Mesenchymal stem cell (in vitro differentiated cells and primary cell): ENCODE measurements around the gene YJEFN3.

ENCODE experiments used
- DNase-seq: peaks from one replicate; pipeline ENCODE4 v3.0.0-alpha.2; 2013
- H2AFZ ChIP-seq: one replicate; pipeline ENCODE4 v1.6.1; 2013; ENCODE audit warnings: low read depth, mild to moderate bottlenecking, control low read depth, inconsistent platforms, low read length, moderate library complexity
- H2AK5ac ChIP-seq: 2 replicates; pipeline ENCODE4 v1.6.1; 2013; ENCODE audit warnings: low read length, moderate library complexity, mild to moderate bottlenecking, inconsistent platforms; ENCODE audit not compliant: severe bottlenecking
- H2BK120ac ChIP-seq: one replicate; pipeline ENCODE4 v1.6.1; 2013; ENCODE audit warnings: low read depth, mild to moderate bottlenecking, inconsistent platforms, low read length, moderate library complexity
- H2BK12ac ChIP-seq, 2 experiments: one replicate each; pipeline ENCODE4 v1.6.1; 2013; ENCODE audit warnings: inconsistent platforms in 2 of 2, low read length in 2 of 2, mild to moderate bottlenecking in 2 of 2, moderate library complexity in 2 of 2, control low read depth in 1 of 2
- H2BK15ac ChIP-seq: one replicate; pipeline ENCODE4 v1.6.1; 2013; ENCODE audit warnings: mild to moderate bottlenecking, low read depth, inconsistent platforms; ENCODE audit not compliant: poor library complexity, severe bottlenecking
- H2BK5ac ChIP-seq: 2 replicates; pipeline ENCODE4 v1.6.1; 2013; ENCODE audit warnings: low read depth, mild to moderate bottlenecking, low read length, control low read depth, inconsistent platforms; ENCODE audit not compliant: poor library complexity, severe bottlenecking
- H3K14ac ChIP-seq, 2 experiments: one replicate each; pipeline ENCODE4 v1.6.1; 2013; ENCODE audit warnings: inconsistent platforms in 2 of 2, low read length in 2 of 2, control low read depth in 1 of 2, mild to moderate bottlenecking in 1 of 2, moderate library complexity in 1 of 2
- H3K18ac ChIP-seq, 2 experiments: one replicate each; pipeline ENCODE4 v1.6.1; 2013; ENCODE audit warnings: inconsistent platforms in 2 of 2, low read length in 2 of 2, control low read depth in 1 of 2, low read depth in 1 of 2, mild to moderate bottlenecking in 1 of 2
- H3K23ac ChIP-seq, 2 experiments: one replicate each; pipeline ENCODE4 v1.6.1; 2013; ENCODE audit warnings: inconsistent platforms in 2 of 2, low read length in 2 of 2, mild to moderate bottlenecking in 2 of 2, moderate library complexity in 2 of 2, control low read depth in 1 of 2
- H3K27ac ChIP-seq: 2 replicates; pipeline ENCODE4 v1.5.1; 2013; ENCODE audit warnings: mild to moderate bottlenecking, moderate library complexity, low read length, control low read depth, inconsistent platforms; ENCODE audit not compliant: poor library complexity, severe bottlenecking
- H3K27me3 ChIP-seq, 2 experiments: 2 replicates each; pipeline versions ENCODE4 v1.6.1 to v1.7.0; 2013; ENCODE audit warnings: low read length in 2 of 2, mild to moderate bottlenecking in 2 of 2, moderate library complexity in 2 of 2, control low read depth in 1 of 2, inconsistent platforms in 1 of 2; ENCODE audit not compliant: control insufficient read depth in 1 of 2, insufficient read depth in 1 of 2
- H3K36me3 ChIP-seq, 2 experiments: 2 replicates each; pipeline versions ENCODE4 v1.6.1 to v1.7.0; 2013; ENCODE audit warnings: low read length in 2 of 2, control low read depth in 1 of 2, inconsistent platforms in 1 of 2, low read depth in 1 of 2, mild to moderate bottlenecking in 1 of 2; ENCODE audit not compliant: insufficient read depth in 2 of 2, control insufficient read depth in 1 of 2
- H3K4ac ChIP-seq, 2 experiments: one replicate each; pipeline ENCODE4 v1.6.1; 2013; ENCODE audit warnings: inconsistent platforms in 2 of 2, low read length in 2 of 2, mild to moderate bottlenecking in 2 of 2, moderate library complexity in 2 of 2, control low read depth in 1 of 2, low read depth in 1 of 2
- H3K4me1 ChIP-seq: 2 replicates; pipeline ENCODE4 v1.6.1; 2013; ENCODE audit warnings: low read depth, low read length, control low read depth; ENCODE audit not compliant: control insufficient read depth, insufficient read depth
- H3K4me2 ChIP-seq: 2 replicates; pipeline ENCODE4 v1.6.1; 2013; ENCODE audit warnings: low read length, mild to moderate bottlenecking, inconsistent platforms; ENCODE audit not compliant: poor library complexity, severe bottlenecking
- H3K4me3 ChIP-seq, 2 experiments: 2 replicates each; pipeline versions ENCODE4 v1.5.1 to v1.7.0; 2013; ENCODE audit warnings: low read length in 2 of 2, mild to moderate bottlenecking in 2 of 2, control low read depth in 1 of 2, low read depth in 1 of 2; ENCODE audit not compliant: insufficient read depth in 1 of 2
- H3K79me1 ChIP-seq: replicated peaks from 2 replicates; pipeline ENCODE4 v1.6.1; 2013; ENCODE audit warnings: mild to moderate bottlenecking, control low read depth, low read length, inconsistent platforms; ENCODE audit not compliant: poor library complexity, severe bottlenecking
- H3K9ac ChIP-seq: 2 replicates; pipeline ENCODE4 v1.7.0; 2013; ENCODE audit warnings: mild to moderate bottlenecking, low read length, moderate library complexity
- H3K9me3 ChIP-seq: 2 replicates; pipeline ENCODE4 v1.7.0; 2013; ENCODE audit warnings: mild to moderate bottlenecking, low read length; ENCODE audit not compliant: control insufficient read depth
- H4K8ac ChIP-seq: one replicate; pipeline ENCODE4 v1.6.1; 2013; ENCODE audit warnings: inconsistent platforms, mild to moderate bottlenecking, low read length, moderate library complexity
- H4K91ac ChIP-seq: one replicate; pipeline ENCODE4 v1.6.1; 2013; ENCODE audit warnings: mild to moderate bottlenecking, low read length, inconsistent platforms
- WGBS: methylation state at CpG from one replicate; pipeline ENCODE4 v1.1.7; 2013; ENCODE audit warnings: mixed read lengths; 5-methylcytosine and 5-hydroxymethylcytosine counted together

YJEFN3 gene

GRCh38 chr19:19566306-19566705, 37.6 kb downstream of the YJEFN3 start:
- Histone ChIP-seq H2AK5ac (no peak overlapping the region), H3K14ac (no peak overlapping the region), H3K9me3 (no peaks in the 10 kb centered on the region), H3K4me2 (no peak overlapping the region), H3K4ac (no peak overlapping the region), H4K91ac (no peak overlapping the region), H3K4me3 (no peak overlapping the region), H2BK15ac (no peak overlapping the region), H3K79me1 (no peaks in the 10 kb centered on the region), H3K4me1 (peaks cover 7% of the 10 kb centered on the region), H2BK120ac (no peak overlapping the region), H3K9ac (no peak overlapping the region), H3K23ac (no peak overlapping the region), H2BK12ac (no peak overlapping the region), H4K8ac (no peak overlapping the region), H3K18ac (no peak overlapping the region), H3K27me3 (no peaks in the 10 kb centered on the region), H3K27ac (no peak overlapping the region), H2AFZ (no peak overlapping the region), H2BK5ac (no peak overlapping the region), H3K36me3 (peaks cover 0 to 3% of the 10 kb centered on the region in 2 experiments)
- peak; percentile 28 for DNase-seq
- 58% methylated on average over 4 of the region's 7 CpGs for WGBS

- H3K4ac ChIP-seq: no peak overlapping the region
- H3K14ac ChIP-seq: peak overlapping the region in 1 of 2 experiments; percentile 53
- no peak overlapping the region for H2BK12ac ChIP-seq
- no peak overlapping the region for H2AFZ ChIP-seq
- peaks cover 7% of the 10 kb centered on the region for H3K4me1 ChIP-seq
- H3K18ac ChIP-seq: no peak overlapping the region
- no peak overlapping the region for H2BK120ac ChIP-seq
- no peak overlapping the region for H3K4me3 ChIP-seq
- no peaks in the 10 kb centered on the region for H3K9me3 ChIP-seq
- DNase-seq: no peak
- H3K9ac ChIP-seq: no peak overlapping the region
- H3K23ac ChIP-seq: no peak overlapping the region
- no peaks in the 10 kb centered on the region for H3K79me1 ChIP-seq
- H2AK5ac ChIP-seq: no peak overlapping the region
- no peak overlapping the region for H4K91ac ChIP-seq
- H2BK15ac ChIP-seq: no peak overlapping the region
- H4K8ac ChIP-seq: no peak overlapping the region
- WGBS: 79% methylated on average over 3 of the region's 3 CpGs
- no peaks in the 10 kb centered on the region for H3K27me3 ChIP-seq
- no peak overlapping the region for H2BK5ac ChIP-seq
- H3K36me3 ChIP-seq: peaks cover 0 to 3% of the 10 kb centered on the region in 2 experiments
- no peak overlapping the region for H3K4me2 ChIP-seq
- H3K27ac ChIP-seq: no peak overlapping the region
These were observed 38.7 kb downstream of the YJEFN3 start for GRCh38 chr19:19567391-19567790.

- Histone ChIP-seq H3K18ac (no peak overlapping the region), H3K4me3 (no peak overlapping the region), H3K23ac (no peak overlapping the region), H3K27me3 (no peaks in the 10 kb centered on the region), H2BK15ac (no peak overlapping the region), H2BK120ac (no peak overlapping the region), H3K36me3 (peaks cover 0 to 3% of the 10 kb centered on the region in 2 experiments), H3K4ac (no peak overlapping the region), H3K14ac (no peak overlapping the region), H3K9me3 (no peaks in the 10 kb centered on the region), H2BK5ac (no peak overlapping the region), H3K4me1 (peaks cover 7% of the 10 kb centered on the region), H4K8ac (no peak overlapping the region), H3K79me1 (no peaks in the 10 kb centered on the region), H2AK5ac (no peak overlapping the region), H3K27ac (no peak overlapping the region), H2AFZ (no peak overlapping the region), H3K4me2 (no peak overlapping the region), H2BK12ac (no peak overlapping the region), H4K91ac (no peak overlapping the region), H3K9ac (no peak overlapping the region)
- 94% methylated on average over 24 of the region's 25 CpGs for WGBS
- DNase-seq: no peak
These were observed 40.4 kb downstream of the YJEFN3 start for GRCh38 chr19:19568802-19569756.

GRCh38 chr19:19570571-19570970, 41.9 kb downstream of the YJEFN3 start:
- H3K9ac ChIP-seq: no peak overlapping the region
- no peaks in the 10 kb centered on the region for H3K27me3 ChIP-seq
- no peak overlapping the region for H2AK5ac ChIP-seq
- H2BK5ac ChIP-seq: no peak overlapping the region
- no peaks in the 10 kb centered on the region for H3K9me3 ChIP-seq
- 84% methylated on average over 10 of the region's 10 CpGs for WGBS
- H3K79me1 ChIP-seq: no peaks in the 10 kb centered on the region
- no peak overlapping the region for H2BK12ac ChIP-seq
- peaks cover 7% of the 10 kb centered on the region for H3K4me1 ChIP-seq
- H4K91ac ChIP-seq: no peak overlapping the region
- no peak overlapping the region for H3K4me2 ChIP-seq
- H2BK15ac ChIP-seq: no peak overlapping the region
- H3K4me3 ChIP-seq: no peak overlapping the region
- H4K8ac ChIP-seq: no peak overlapping the region
- no peak overlapping the region for H2BK120ac ChIP-seq
- no peak for DNase-seq
- no peak overlapping the region for H3K27ac ChIP-seq
- peaks cover 0 to 3% of the 10 kb centered on the region in 2 experiments for H3K36me3 ChIP-seq
- no peak overlapping the region for H3K14ac ChIP-seq
- no peak overlapping the region for H3K23ac ChIP-seq
- H3K18ac ChIP-seq: no peak overlapping the region
- H3K4ac ChIP-seq: no peak overlapping the region
- H2AFZ ChIP-seq: no peak overlapping the region
